H1 (cell line): Measurements from ENCODE around the gene STK11IP. TPM values are rescaled to one million over a fixed set of nuclear protein-coding genes. Genes with fewer than 3 reads are reported as not detected.

ENCODE experiments used
- CTCF ChIA-PET: fragments of 300-600 bp; sonication (Branson Sonifier 250); formaldehyde crosslinking; loops from one replicate; lab custom pipeline; 2021; ENCODE audit not compliant: partially characterized antibody; lab: Charles Lee
- POLR2A ChIA-PET: fragments of 300-600 bp; sonication (Branson Sonifier 250); formaldehyde crosslinking; loops from one replicate; lab custom pipeline; 2021; ENCODE audit warnings: inconsistent platforms; ENCODE audit not compliant: partially characterized antibody; lab: Charles Lee
- DNase-seq, 2 experiments: peaks; one replicate each; pipeline versions ENCODE4 v3.0.0 to v3.0.0-alpha.2; 2010 to 2022; ENCODE audit warnings: low spot score in 2 of 2, low read depth in 1 of 2, mixed read lengths in 1 of 2
- FAIRE-seq: peaks from 2 replicates; lab custom pipeline; 2011; peaks lifted over from hg19 to GRCh38; lab: Jason Lieb, UNC
- H2AFZ ChIP-seq: 2 replicates; pipeline ENCODE4 v1.8.1; 2012; ENCODE audit warnings: low read length, inconsistent platforms
- H2AK5ac ChIP-seq: 2 replicates; pipeline ENCODE4 v1.6.1; 2013; ENCODE audit warnings: low read depth, low read length
- H2BK120ac ChIP-seq: replicated peaks from 2 replicates; pipeline ENCODE3; 2013; ENCODE audit warnings: low read depth, low read length, inconsistent platforms
- H2BK12ac ChIP-seq: 2 replicates; pipeline ENCODE4 v1.6.1; 2013; ENCODE audit warnings: low read depth, low read length
- H2BK15ac ChIP-seq: 2 replicates; pipeline ENCODE4 v1.6.1; 2013; ENCODE audit warnings: low read length
- H2BK20ac ChIP-seq: 2 replicates; pipeline ENCODE4 v1.6.1; 2013; ENCODE audit warnings: low read length
- H2BK5ac ChIP-seq: 2 replicates; pipeline ENCODE4 v1.6.1; 2013; ENCODE audit warnings: low read depth, low read length
- H3K14ac ChIP-seq: 2 replicates; pipeline ENCODE4 v1.6.1; 2013; ENCODE audit warnings: inconsistent platforms; ENCODE audit not compliant: insufficient read length
- H3K18ac ChIP-seq: 2 replicates; pipeline ENCODE4 v1.6.1; 2013; ENCODE audit warnings: low read length; ENCODE audit errors: extremely low read depth
- H3K23ac ChIP-seq: 2 replicates; pipeline ENCODE4 v1.6.1; 2013; ENCODE audit warnings: inconsistent platforms; ENCODE audit not compliant: insufficient read length
- H3K23me2 ChIP-seq: 2 replicates; pipeline ENCODE4 v1.6.1; 2013; ENCODE audit warnings: low read depth, low read length
- H3K27ac ChIP-seq: 2 replicates; pipeline ENCODE4 v1.6.1; 2011; ENCODE audit warnings: low read depth, low read length, inconsistent platforms
- H3K27me3 ChIP-seq, 4 experiments: replicated peaks in 1 of 4; 1 replicate in 1 of 4; 2 replicates in 3 of 4; pipeline versions ENCODE4 v1.6.1 to v1.8.1; 2011 to 2013; ENCODE audit warnings: low read length in 3 of 4, mild to moderate bottlenecking in 3 of 4, inconsistent platforms in 2 of 4, mixed read lengths in 2 of 4, moderate library complexity in 1 of 4; ENCODE audit not compliant: control insufficient read depth in 3 of 4, insufficient read depth in 3 of 4; ENCODE audit errors: extremely low read depth in 1 of 4
- H3K36me3 ChIP-seq, 4 experiments: 2 replicates each; pipeline versions ENCODE4 v1.6.1 to v1.8.1; 2011 to 2013; ENCODE audit warnings: mild to moderate bottlenecking in 4 of 4, low read length in 3 of 4, moderate library complexity in 2 of 4, control low read depth in 1 of 4, inconsistent platforms in 1 of 4; ENCODE audit not compliant: insufficient read depth in 4 of 4, control insufficient read depth in 2 of 4
- H3K4ac ChIP-seq: replicated peaks from 2 replicates; pipeline ENCODE3; 2013; ENCODE audit warnings: low read length, low read depth, mixed read lengths, inconsistent platforms; ENCODE audit not compliant: insufficient read length
- H3K4me1 ChIP-seq, 4 experiments: replicated peaks in 1 of 4; 1 replicate in 1 of 4; 2 replicates in 3 of 4; pipeline versions ENCODE4 v1.6.1 to v1.8.1; 2011 to 2013; ENCODE audit warnings: low read length in 3 of 4, inconsistent platforms in 2 of 4, mixed read lengths in 1 of 4; ENCODE audit not compliant: insufficient read depth in 4 of 4, control insufficient read depth in 3 of 4
- H3K4me2 ChIP-seq, 2 experiments: 2 replicates each; pipeline versions ENCODE4 v1.6.1 to v1.8.1; 2011 to 2013; ENCODE audit warnings: low read depth in 2 of 2, low read length in 2 of 2, control low read depth in 1 of 2, inconsistent platforms in 1 of 2, mild to moderate bottlenecking in 1 of 2; ENCODE audit not compliant: insufficient read depth in 1 of 2
- H3K4me3 ChIP-seq, 4 experiments: fragments of 200-600, 300-600 bp in 1 of 4; sonication (generic), shearing (Covaris generic), sonication (Bioruptor Twin) in 1 of 4; 2 replicates each; pipeline versions ENCODE4 v1.5.1 to v1.8.1; 2011 to 2016; ENCODE audit warnings: low read length in 4 of 4, low read depth in 3 of 4, control low read depth in 2 of 4, inconsistent platforms in 2 of 4, mild to moderate bottlenecking in 2 of 4, mixed read lengths in 1 of 4, moderate library complexity in 1 of 4; ENCODE audit not compliant: insufficient read depth in 2 of 4; ENCODE audit errors: extremely low read depth in 1 of 4
- H3K56ac ChIP-seq: replicated peaks from 2 replicates; pipeline ENCODE3; 2013; ENCODE audit warnings: low read depth, mild to moderate bottlenecking, mixed read lengths, low read length, inconsistent platforms; ENCODE audit not compliant: insufficient read length
- H3K79me1 ChIP-seq: 2 replicates; pipeline ENCODE4 v1.6.1; 2013; ENCODE audit warnings: low read depth, low read length, control low read depth
- H3K79me2 ChIP-seq, 2 experiments: 2 replicates each; pipeline versions ENCODE4 v1.6.1 to v1.8.1; 2012 to 2013; ENCODE audit warnings: low read length in 2 of 2, mild to moderate bottlenecking in 2 of 2, inconsistent platforms in 1 of 2; ENCODE audit not compliant: insufficient read depth in 2 of 2, control insufficient read depth in 1 of 2
- H3K9ac ChIP-seq, 4 experiments: replicated peaks in 1 of 4; 1 replicate in 1 of 4; 2 replicates in 3 of 4; pipeline versions ENCODE4 v1.6.1 to v1.8.1; 2011 to 2013; ENCODE audit warnings: low read depth in 3 of 4, low read length in 3 of 4, control low read depth in 2 of 4, mild to moderate bottlenecking in 2 of 4, moderate library complexity in 2 of 4, inconsistent platforms in 1 of 4; ENCODE audit errors: extremely low read depth in 1 of 4
- H3K9me3 ChIP-seq, 2 experiments: 2 replicates each; pipeline versions ENCODE4 v1.6.1 to v1.8.1; 2012 to 2013; ENCODE audit warnings: mild to moderate bottlenecking in 2 of 2, moderate library complexity in 2 of 2, control low read depth in 1 of 2, inconsistent platforms in 1 of 2, low read depth in 1 of 2, low read length in 1 of 2, mixed read lengths in 1 of 2; ENCODE audit not compliant: insufficient read depth in 2 of 2
- H4K20me1 ChIP-seq, 2 experiments: replicated peaks in 1 of 2; 2 replicates each; pipeline versions ENCODE3 to v1.8.1; 2011 to 2013; ENCODE audit warnings: inconsistent platforms in 2 of 2, low read length in 2 of 2, mild to moderate bottlenecking in 1 of 2; ENCODE audit not compliant: insufficient read depth in 2 of 2, control insufficient read depth in 1 of 2
- H4K5ac ChIP-seq: 2 replicates; pipeline ENCODE4 v1.6.1; 2013; ENCODE audit warnings: low read length, low read depth, mixed read lengths, inconsistent platforms; ENCODE audit not compliant: insufficient read length
- H4K8ac ChIP-seq: 2 replicates; pipeline ENCODE4 v1.8.0; 2013; ENCODE audit warnings: mild to moderate bottlenecking, moderate library complexity, low read length, inconsistent platforms; ENCODE audit not compliant: insufficient read depth; ENCODE audit errors: extremely low read depth
- H4K91ac ChIP-seq: replicated peaks from 2 replicates; pipeline ENCODE3; 2013; ENCODE audit warnings: low read length, mixed read lengths, inconsistent platforms; ENCODE audit not compliant: insufficient read length
- BACH1 ChIP-seq: IDR thresholded peaks from 2 replicates; pipeline ENCODE4 v1.6.1; 2012; ENCODE audit warnings: low read length, improper control_type of control experiment
- CBX5 ChIP-seq: fragments of 300-800, 300-1000 bp; sonication (generic); IDR thresholded peaks from 2 replicates; pipeline ENCODE4 v1.7.1; 2016; ENCODE audit warnings: antibody characterized with exemption, low read length, low read depth
- CHD2 ChIP-seq: IDR thresholded peaks from 2 replicates; pipeline ENCODE4 v1.6.1; 2012; ENCODE audit warnings: low read length, improper control_type of control experiment
- CREB1 ChIP-seq: IDR thresholded peaks from 2 replicates; pipeline ENCODE4 v1.6.1; 2012; ENCODE audit warnings: inconsistent platforms
- EP300 ChIP-seq, 2 experiments: IDR thresholded peaks; 1 replicate in 1 of 2; 2 replicates in 1 of 2; pipeline ENCODE4 v1.6.1; 2011 to 2012; ENCODE audit warnings: low read depth in 2 of 2, low read length in 2 of 2, mild to moderate bottlenecking in 2 of 2, borderline replicate concordance in 1 of 2, inconsistent platforms in 1 of 2, moderate library complexity in 1 of 2
- FOSL1 ChIP-seq: IDR thresholded peaks from 2 replicates; pipeline ENCODE4 v1.6.1; 2011; ENCODE audit warnings: mild to moderate bottlenecking, low read depth, low read length, moderate library complexity; ENCODE audit not compliant: insufficient read depth
- JUND ChIP-seq: IDR thresholded peaks from 2 replicates; pipeline ENCODE4 v1.6.1; 2011; ENCODE audit warnings: mild to moderate bottlenecking, improper control_type of control experiment, low read length
- SIX5 ChIP-seq: IDR thresholded peaks from 2 replicates; pipeline ENCODE4 v1.6.1; 2011; ENCODE audit warnings: mild to moderate bottlenecking, low read depth, low read length
- SRF ChIP-seq: IDR thresholded peaks from 2 replicates; pipeline ENCODE4 v1.6.1; 2011; ENCODE audit warnings: mild to moderate bottlenecking, low read depth, low read length, moderate library complexity
- TAF7 ChIP-seq: optimal IDR thresholded peaks from 2 replicates; pipeline ENCODE3; 2011; ENCODE audit warnings: low read depth, mild to moderate bottlenecking, inconsistent platforms, low read length, moderate library complexity, borderline replicate concordance
- TEAD4 ChIP-seq: IDR thresholded peaks from 2 replicates; pipeline ENCODE4 v1.6.1; 2012; ENCODE audit warnings: low read depth, low read length, inconsistent platforms, mixed read lengths
- WGBS, 2 experiments: shearing (Covaris generic) in 1 of 2; methylation state at CpG; one replicate each; pipeline versions ENCODE4 v1.1.6 to v1.1.7; 2013 to 2015; ENCODE audit warnings: low lambda C conversion rate in 2 of 2, mixed read lengths in 2 of 2, inconsistent platforms in 1 of 2, low coverage in 1 of 2, missing lambda C conversion rate in 1 of 2; ENCODE audit not compliant: insufficient replicate concordance in 2 of 2, insufficient coverage in 1 of 2, insufficient read length in 1 of 2; ENCODE audit errors: extremely low coverage in 1 of 2, missing lambda C conversion rate in 1 of 2; 5-methylcytosine and 5-hydroxymethylcytosine counted together
- polyA plus RNA-seq, 7 experiments: library from polyadenylated mRNA; depleted of rRNA in 3 of 7; stranded (reverse) in 5 of 7; unstranded in 2 of 7; fragments of >200 nt in 5 of 7; fragments of 200-250 nt in 2 of 7; gene quantifications; 1 replicate in 5 of 7; 2 replicates in 1 of 7; 4 replicates in 1 of 7; pipeline versions ENCODE4 v1.2.1 to v1.2.3, GENCODE V29; 2011 to 2013; ENCODE audit warnings: missing spikeins in 2 of 7, mixed read lengths in 2 of 7
- total RNA-seq: library from RNA; stranded (reverse); fragmentation: NEBNext Ultra II Directional; extraction: Animal tissue kit (Norgen Biotek cat#: 25700); gene quantifications from 2 replicates; pipeline ENCODE4 v1.2.1, GENCODE V29; 2021

The STK11IP gene
- total and polyA plus RNA-seq, 2 of the 8 experiments (the other 6 are each of a cell fraction or from before 2014, with no cell fraction given), result 18.5 to 29.6 TPM

DNA sequence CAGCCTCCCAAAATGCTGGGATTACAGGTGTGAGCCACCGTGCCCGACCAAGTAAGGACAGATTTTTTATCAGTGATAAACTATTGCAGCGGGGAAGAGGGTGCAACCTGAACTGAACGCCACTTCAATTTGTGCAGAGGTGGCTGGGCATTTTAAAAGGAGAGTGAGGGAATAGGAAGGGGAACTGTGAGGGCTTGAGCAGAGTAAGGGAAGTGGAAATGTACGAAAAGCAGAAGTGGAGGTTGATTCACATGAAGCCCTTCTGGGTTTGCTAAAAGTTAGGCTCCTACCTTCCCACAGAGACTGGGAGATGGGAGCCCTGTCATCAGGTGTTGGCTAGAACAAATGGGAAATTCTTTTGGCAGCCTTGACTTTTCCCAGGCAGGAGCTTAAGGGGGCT is 6.1 kb downstream of the STK11IP start:
- Histone ChIP-seq H3K4me2 (no peak overlapping the region), H3K23me2 (no peaks in the 10 kb centered on the region), H3K56ac (no peak overlapping the region), H3K23ac (no peak overlapping the region), H2BK20ac (no peak overlapping the region), H3K18ac (no peak overlapping the region), H3K79me1 (no peaks in the 10 kb centered on the region), H3K36me3 (peaks cover 0 to 15% (median 0%) of the 10 kb centered on the region in 4 experiments; a peak in 4 of 8 replicates), H4K8ac (no peak overlapping the region), H4K91ac (no peak overlapping the region), H4K20me1 (peaks cover 0 to 2% of the 10 kb centered on the region in 2 experiments), H2AK5ac (no peak overlapping the region), H3K4ac (no peak overlapping the region), H3K9me3 (no peaks in the 10 kb centered on the region), H2BK120ac (no peak overlapping the region), H2AFZ (no peak overlapping the region), H3K27me3 (no peaks in the 10 kb centered on the region), H3K14ac (no peak overlapping the region), H3K9ac (no peak overlapping the region), H2BK5ac (no peak overlapping the region), H2BK12ac (no peak overlapping the region), H3K4me3 (no peak overlapping the region), H3K79me2 (no peaks in the 10 kb centered on the region), H3K4me1 (no peaks in the 10 kb centered on the region; a peak in 1 of 7 replicates), H4K5ac (no peak overlapping the region), H3K27ac (no peak overlapping the region), H2BK15ac (no peak overlapping the region)
- TF ChIP-seq FOSL1, result no peak
- no peak for TF ChIP-seq CREB1
- TF ChIP-seq TEAD4, result no peak
- no peak for TF ChIP-seq JUND
- no peak for TF ChIP-seq CHD2
- TF ChIP-seq SIX5, result no peak
- TF ChIP-seq SRF, result no peak
- no peak for TF ChIP-seq CBX5
- TF ChIP-seq EP300 (IDR thresholded peaks at IDR 0.05; ENCODE audit: borderline replicate concordance in 1 of 2, low read depth in 2 of 2, low read length in 2 of 2), result no peak
- no peak for TF ChIP-seq BACH1
- TF ChIP-seq TAF7, result no peak
- DNase-seq (no peak), FAIRE-seq (no peak)
- ChIA-PET POLR2A (interaction anchor here (0.7 to 1.3 kb wide), 4 partner anchors 8 to 26 kb away, joined by 3 read pairs; no protein-coding TSS in a partner anchor), CTCF (interaction anchor here (1.0 to 14.4 kb wide), 7 partner anchors 9 to 108 kb away, joined by 3 to 143 read pairs (median 4); partner anchors contain the start of genes CHPF and TMEM198)
- WGBS, 2 experiments, result 93% methylated on average over 5 of the region's 5 CpGs; no CpG with 5 or more reads in 1 of the 2 experiments
